Measurements from ENCODE around the gene CTSS. TPM values are rescaled to one million over a fixed set of nuclear protein-coding genes. Genes with fewer than 3 reads are reported as not detected.
"Not testable (repeated sequence)": the region's sequence is repeated elsewhere in the genome, so short reads cannot be mapped to it uniquely, and the experiment has no call there.

The CTSS gene
- total RNA-seq, 1 experiment from 2014 or later, result not detected

DNA sequence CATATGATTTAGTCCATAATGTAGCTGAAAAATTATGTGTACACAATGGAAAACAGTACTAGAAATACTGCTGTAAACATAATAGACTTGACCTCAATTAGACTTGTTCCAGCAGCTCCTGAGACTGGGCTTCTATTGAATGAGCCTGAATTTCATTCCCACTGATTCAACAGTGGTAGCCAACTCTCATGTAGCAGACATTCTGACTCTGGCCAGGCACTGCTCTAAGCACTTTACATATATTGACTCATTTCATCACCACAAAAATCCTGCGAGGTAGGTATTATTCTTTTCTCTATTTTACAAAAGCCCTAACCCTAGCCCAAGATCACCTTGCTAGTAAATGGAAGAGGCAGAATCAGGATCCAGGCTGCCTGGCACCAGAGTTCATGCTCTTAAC lies 12.8 kb upstream of the CTSS start:
- no peaks in the 10 kb centered on the region for H3K9me2 ChIP-seq (replicated peaks; ENCODE audit: low read length)
- intact Hi-C loops (cut with micrococcal nuclease), result no loop called here
- H3K27me3 ChIP-seq (ENCODE audit: low read length), result no peaks in the 10 kb centered on the region
- H3K9ac ChIP-seq (ENCODE audit: low read length), result no peak overlapping the region
- no peak for ATAC-seq
- H2AFZ ChIP-seq (ENCODE audit: low read length), result no peak overlapping the region
- no peak for TF ChIP-seq EZH2phosphoT487 (IDR thresholded peaks at IDR 0.05; ENCODE audit: borderline replicate concordance, low read length)
- TF ChIP-seq EZH2 (IDR thresholded peaks at IDR 0.05; ENCODE audit: low read length, unreplicated experiment), result no peak
- TF ChIP-seq, protein P1, sequence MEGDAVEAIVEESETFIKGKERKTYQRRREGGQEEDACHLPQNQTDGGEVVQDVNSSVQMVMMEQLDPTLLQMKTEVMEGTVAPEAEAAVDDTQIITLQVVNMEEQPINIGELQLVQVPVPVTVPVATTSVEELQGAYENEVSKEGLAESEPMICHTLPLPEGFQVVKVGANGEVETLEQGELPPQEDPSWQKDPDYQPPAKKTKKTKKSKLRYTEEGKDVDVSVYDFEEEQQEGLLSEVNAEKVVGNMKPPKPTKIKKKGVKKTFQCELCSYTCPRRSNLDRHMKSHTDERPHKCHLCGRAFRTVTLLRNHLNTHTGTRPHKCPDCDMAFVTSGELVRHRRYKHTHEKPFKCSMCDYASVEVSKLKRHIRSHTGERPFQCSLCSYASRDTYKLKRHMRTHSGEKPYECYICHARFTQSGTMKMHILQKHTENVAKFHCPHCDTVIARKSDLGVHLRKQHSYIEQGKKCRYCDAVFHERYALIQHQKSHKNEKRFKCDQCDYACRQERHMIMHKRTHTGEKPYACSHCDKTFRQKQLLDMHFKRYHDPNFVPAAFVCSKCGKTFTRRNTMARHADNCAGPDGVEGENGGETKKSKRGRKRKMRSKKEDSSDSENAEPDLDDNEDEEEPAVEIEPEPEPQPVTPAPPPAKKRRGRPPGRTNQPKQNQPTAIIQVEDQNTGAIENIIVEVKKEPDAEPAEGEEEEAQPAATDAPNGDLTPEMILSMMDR (conservative IDR thresholded peaks at IDR 0.05; ENCODE audit: low read depth, low read length), result no peak
- ChIA-PET CTCF (no interaction called here), POLR2A (ENCODE audit: unreplicated experiment) (no interaction called here)
- H3K79me2 ChIP-seq (ENCODE audit: low read length), result no peaks in the 10 kb centered on the region
- H3F3A ChIP-seq (ENCODE audit: low read length, unreplicated experiment), result no peaks in the 10 kb centered on the region
- no peak overlapping the region for H3K27ac ChIP-seq (ENCODE audit: low read length)
- no peaks in the 10 kb centered on the region for H4K20me1 ChIP-seq (ENCODE audit: low read length)
- no peak overlapping the region for H3K4me2 ChIP-seq (ENCODE audit: low read length)
- no peak overlapping the region for H3K4me3 ChIP-seq (ENCODE audit: low read length)
- no peaks in the 10 kb centered on the region for H3K9me3 ChIP-seq (ENCODE audit: low read length)
- no TSS peak for BruUV-seq (replicated peaks)
- no peaks in the 10 kb centered on the region for H3K4me1 ChIP-seq (ENCODE audit: insufficient read depth, low read length)
- DNase-seq, result no peak
- H3K36me3 ChIP-seq (ENCODE audit: low read depth, low read length), result no peaks in the 10 kb centered on the region

DNA sequence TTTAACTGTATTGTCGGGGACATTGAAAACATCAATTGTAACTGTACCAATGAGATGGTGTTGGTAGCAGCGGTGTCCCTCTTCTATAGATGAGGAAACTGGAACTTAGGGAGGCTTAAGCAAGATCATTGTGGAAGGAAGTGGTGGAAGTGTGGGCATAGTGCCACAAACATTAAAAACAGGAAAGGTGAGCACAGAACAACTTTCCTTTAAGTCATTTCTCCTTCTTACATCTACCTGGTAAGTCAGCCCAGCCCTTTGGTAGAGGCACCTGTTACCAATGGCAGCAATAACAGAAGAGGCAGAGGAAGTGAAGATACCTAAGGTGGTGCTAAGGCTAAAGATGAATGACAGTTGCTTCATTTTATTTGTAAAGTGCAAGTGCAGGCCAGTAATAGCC lies 12.0 kb upstream of the CTSS start:
- BruUV-seq (replicated peaks), result no TSS peak
- H3K9me3 ChIP-seq (ENCODE audit: low read length), result no peaks in the 10 kb centered on the region
- H3K9ac ChIP-seq (ENCODE audit: low read length), result no peak overlapping the region
- ChIA-PET POLR2A (ENCODE audit: unreplicated experiment) (no interaction called here), CTCF (interaction anchor here (0.7 kb wide), 1 partner anchor 36 kb away, joined by 3 read pairs; no protein-coding TSS in a partner anchor)
- no peak overlapping the region for H2AFZ ChIP-seq (ENCODE audit: low read length)
- no peaks in the 10 kb centered on the region for H3K79me2 ChIP-seq (ENCODE audit: low read length)
- no peaks in the 10 kb centered on the region for H3K4me1 ChIP-seq (ENCODE audit: insufficient read depth, low read length)
- DNase-seq (peak; percentile 23), ATAC-seq (no peak)
- H3K4me2 ChIP-seq (ENCODE audit: low read length), result no peak overlapping the region
- H3F3A ChIP-seq (ENCODE audit: low read length, unreplicated experiment), result no peaks in the 10 kb centered on the region
- intact Hi-C loops (cut with micrococcal nuclease), result no loop called here
- no peaks in the 10 kb centered on the region for H3K36me3 ChIP-seq (ENCODE audit: low read depth, low read length)
- H3K9me2 ChIP-seq (replicated peaks; ENCODE audit: low read length), result no peaks in the 10 kb centered on the region
- no peaks in the 10 kb centered on the region for H4K20me1 ChIP-seq (ENCODE audit: low read length)
- no peak overlapping the region for H3K4me3 ChIP-seq (ENCODE audit: low read length)
- no peaks in the 10 kb centered on the region for H3K27me3 ChIP-seq (ENCODE audit: low read length)
- no peak overlapping the region for H3K27ac ChIP-seq (ENCODE audit: low read length)
- TF ChIP-seq, protein P1 (conservative IDR thresholded peaks at IDR 0.05; ENCODE audit: low read depth, low read length), result no peak
- TF ChIP-seq EZH2phosphoT487 (IDR thresholded peaks at IDR 0.05; ENCODE audit: borderline replicate concordance, low read length) (no peak), EZH2 (IDR thresholded peaks at IDR 0.05; ENCODE audit: low read length, unreplicated experiment) (no peak)

DNA sequence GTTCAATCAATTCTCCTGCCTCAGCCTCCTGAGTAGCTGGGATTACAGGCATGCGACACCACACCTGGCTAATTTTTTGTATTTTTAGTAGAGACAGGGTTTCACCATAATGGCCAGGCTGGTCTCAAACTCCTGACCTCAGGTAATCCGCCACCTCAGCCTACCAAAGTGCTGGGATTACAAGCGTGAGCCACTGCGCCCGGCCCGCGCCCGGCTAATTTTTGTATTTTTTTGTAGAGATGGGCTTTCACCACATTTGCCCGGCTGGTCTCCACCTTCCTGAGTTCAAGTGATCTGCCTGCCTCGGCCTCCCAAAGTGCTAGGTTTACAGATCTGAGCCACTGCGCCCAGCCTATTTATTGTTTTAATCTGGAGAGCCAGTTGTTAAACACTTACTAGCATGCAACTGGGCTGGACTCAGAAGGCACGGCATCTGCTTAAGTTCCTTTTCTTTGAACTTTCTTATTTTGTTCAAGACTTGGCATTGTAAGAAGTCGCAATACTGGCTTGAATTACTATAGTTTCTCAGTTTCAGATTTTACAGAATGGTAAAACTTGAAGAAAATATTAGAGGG lies 10.4 kb upstream of the CTSS start:
- H3K4me3 ChIP-seq (ENCODE audit: low read length); H3K4me2 ChIP-seq (ENCODE audit: low read length); H2AFZ ChIP-seq (ENCODE audit: low read length); BruUV-seq (replicated peaks); H3F3A ChIP-seq (ENCODE audit: low read length, unreplicated experiment); DNase-seq; H3K9me3 ChIP-seq (ENCODE audit: low read length); POLR2A ChIA-PET (ENCODE audit: unreplicated experiment); H3K9ac ChIP-seq (ENCODE audit: low read length); H3K27ac ChIP-seq (ENCODE audit: low read length); H3K4me1 ChIP-seq (ENCODE audit: insufficient read depth, low read length); intact Hi-C loops (cut with micrococcal nuclease); H3K9me2 ChIP-seq (replicated peaks; ENCODE audit: low read length); H3K79me2 ChIP-seq (ENCODE audit: low read length); H4K20me1 ChIP-seq (ENCODE audit: low read length); H3K36me3 ChIP-seq (ENCODE audit: low read depth, low read length); H3K27me3 ChIP-seq (ENCODE audit: low read length); ATAC-seq: not testable (repeated sequence)
- CTCF ChIA-PET, result interaction anchor here (0.6 kb wide), 1 partner anchor 69 kb away, joined by 3 read pairs; no protein-coding TSS in a partner anchor

All from PC-3 (cell line).